CD4-positive, CD25-positive, alpha-beta regulatory T cell (primary cell): Measurements from ENCODE around the gene HOXD13. TPM values are rescaled to one million over a fixed set of nuclear protein-coding genes. Genes with fewer than 3 reads are reported as not detected.
A peak's percentile ranks its signal among the peaks of the same experiment; 100 is the strongest.

Experiments used
- ATAC-seq, 2 donors: fragments of 150-1000 bp; cut with Tn5 transposase; one replicate each; pipeline ENCODE4 v1.10.0; 2021; ENCODE audit warnings: low read depth in 2 of 2, moderate number of reproducible peaks in 2 of 2, moderate library complexity in 1 of 2
- DNase-seq, 3 donors: peaks; one replicate each; pipeline versions ENCODE4 v3.0.0 to v3.0.0-alpha.2; 2012 to 2022; ENCODE audit warnings: mixed read lengths in 1 of 3
- H3K27ac ChIP-seq: one replicate; pipeline ENCODE4 v1.7.0; 2013; ENCODE audit warnings: mild to moderate bottlenecking, low read length; ENCODE audit not compliant: insufficient read depth, poor library complexity, severe bottlenecking
- H3K27me3 ChIP-seq: one replicate; pipeline ENCODE4 v1.7.0; 2013; ENCODE audit warnings: low read length; ENCODE audit not compliant: control insufficient read depth, insufficient read depth
- H3K36me3 ChIP-seq: one replicate; pipeline ENCODE4 v1.7.0; 2013; ENCODE audit warnings: mild to moderate bottlenecking, low read length, moderate library complexity; ENCODE audit not compliant: control insufficient read depth, insufficient read depth
- H3K4me1 ChIP-seq: 2 replicates; pipeline ENCODE4 v1.7.0; 2013; ENCODE audit warnings: mild to moderate bottlenecking, low read length; ENCODE audit not compliant: insufficient read depth, control insufficient read depth, poor library complexity, severe bottlenecking
- H3K4me3 ChIP-seq: one replicate; pipeline ENCODE4 v1.7.0; 2013; ENCODE audit warnings: low read depth, mild to moderate bottlenecking, low read length, moderate library complexity
- H3K9me3 ChIP-seq, 2 experiments: 1 replicate in 1 of 2; 2 replicates in 1 of 2; pipeline ENCODE4 v1.7.0; 2013; ENCODE audit warnings: low read length in 2 of 2, mild to moderate bottlenecking in 1 of 2, moderate library complexity in 1 of 2; ENCODE audit not compliant: control insufficient read depth in 2 of 2
- H3K27ac Mint-ChIP-seq, 3 donors: one replicate each; pipeline ENCODE4 v1.8.0; 2020 to 2022; ENCODE audit warnings: mild to moderate bottlenecking in 3 of 3, mixed read lengths in 3 of 3, moderate library complexity in 2 of 3
- H3K27me3 Mint-ChIP-seq: one replicate; pipeline ENCODE4 v1.8.0; 2022; ENCODE audit warnings: mild to moderate bottlenecking, mixed read lengths
- H3K36me3 Mint-ChIP-seq: one replicate; pipeline ENCODE4 v1.8.0; 2020; ENCODE audit warnings: mixed read lengths
- H3K4me1 Mint-ChIP-seq, 4 donors: one replicate each; pipeline ENCODE4 v1.8.0; 2020 to 2022; ENCODE audit warnings: mixed read lengths in 4 of 4, mild to moderate bottlenecking in 1 of 4
- H3K4me3 Mint-ChIP-seq, 4 donors: one replicate each; pipeline ENCODE4 v1.8.0; 2020 to 2022; ENCODE audit warnings: mild to moderate bottlenecking in 4 of 4, mixed read lengths in 4 of 4, moderate library complexity in 3 of 4
- H3K9me3 Mint-ChIP-seq, 7 donors: one replicate each; pipeline ENCODE4 v1.8.0; 2020 to 2022; ENCODE audit warnings: mixed read lengths in 7 of 7, mild to moderate bottlenecking in 3 of 7, moderate library complexity in 2 of 7
- polyA plus RNA-seq, 4 donors: library from polyadenylated mRNA; unstranded; fragments of 300-500 nt; fragmentation: Illumina TruSeq; gene quantifications; one replicate each; pipeline ENCODE4 v1.2.3, GENCODE V29; 2021
- total RNA-seq: library from RNA; stranded (reverse); gene quantifications from one replicate; pipeline ENCODE4 v1.2.3, GENCODE V29; 2022

Gene HOXD13
- total and polyA plus RNA-seq, 5 donors from 2014 or later = not detected

DNA sequence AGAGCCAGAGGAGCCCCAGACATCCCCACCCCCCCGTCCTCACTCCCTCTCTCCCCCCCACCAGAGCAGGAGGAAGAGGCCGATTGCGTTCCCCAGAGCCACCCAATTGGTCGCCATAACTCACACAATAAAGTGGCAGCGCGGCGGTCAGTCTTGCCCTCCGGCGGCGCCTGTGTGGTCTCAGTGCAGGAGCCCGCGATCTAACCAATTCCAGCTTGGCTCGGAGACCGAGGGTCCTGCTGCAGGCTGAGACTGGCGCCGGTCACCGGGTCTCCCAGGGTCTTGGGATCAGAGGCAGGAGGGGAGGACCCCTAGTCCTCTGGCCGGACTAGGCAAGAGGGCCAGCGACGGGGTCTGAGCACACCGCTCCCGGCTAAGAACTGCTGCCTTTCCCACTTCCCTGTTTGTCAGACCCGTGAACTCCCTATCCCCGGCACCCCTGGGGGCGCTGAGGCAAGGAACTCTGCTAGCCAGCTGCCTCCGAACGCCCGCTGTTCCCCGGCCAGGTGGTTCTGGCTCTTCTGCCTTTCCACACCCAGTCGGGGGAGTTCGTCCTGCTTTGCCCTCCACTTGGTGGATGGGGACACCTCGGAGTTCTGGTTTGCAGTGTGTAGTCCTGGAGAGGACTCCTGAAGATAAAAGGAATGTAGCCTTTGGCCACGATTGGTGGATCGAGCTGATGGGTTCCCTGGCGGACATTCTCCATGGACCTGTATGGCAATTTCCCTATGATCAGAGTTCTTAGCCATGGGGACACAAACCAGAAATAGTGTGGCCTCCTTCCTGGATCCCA, 6.0 kb downstream of the HOXD13 start:
- Histone ChIP-seq H3K9me3 (peaks cover 6 to 21% of the 10 kb centered on the region in 2 experiments), H3K27ac (no peak overlapping the region), H3K4me1 (peaks cover 19% of the 10 kb centered on the region), H3K27me3 (peaks cover 65% of the 10 kb centered on the region), H3K4me3 (no peak overlapping the region), H3K36me3 (no peaks in the 10 kb centered on the region)
- ATAC-seq (no peak), DNase-seq (no peak)
- Mint-ChIP-seq H3K4me1 (peaks cover 10 to 34% (median 25%) of the 10 kb centered on the region in 4 donors), H3K27me3 (peaks cover 97% of the 10 kb centered on the region), H3K36me3 (no peaks in the 10 kb centered on the region), H3K9me3 (peaks cover 0 to 24% (median 2%) of the 10 kb centered on the region in 7 donors), H3K4me3 (peak overlapping the region in 1 of 4 donors; percentile 32), H3K27ac (no peak overlapping the region)

- H3K4me1 Mint-ChIP-seq = peaks cover 6 to 28% (median 20%) of the 10 kb centered on the region in 4 donors
- DNase-seq = no peak
- Histone ChIP-seq H3K9me3 (peaks cover 5 to 19% of the 10 kb centered on the region in 2 experiments), H3K27me3 (peaks cover 60% of the 10 kb centered on the region), H3K4me3 (no peak overlapping the region), H3K4me1 (peaks cover 19% of the 10 kb centered on the region), H3K27ac (no peak overlapping the region), H3K36me3 (no peaks in the 10 kb centered on the region)
- no peak for ATAC-seq
- H3K4me3 Mint-ChIP-seq = peak overlapping the region in 1 of 4 donors; percentile 58
- H3K27me3 Mint-ChIP-seq = peaks cover 97% of the 10 kb centered on the region
- peaks cover 0 to 17% (median 0%) of the 10 kb centered on the region in 7 donors for H3K9me3 Mint-ChIP-seq
- no peaks in the 10 kb centered on the region for H3K36me3 Mint-ChIP-seq
- H3K27ac Mint-ChIP-seq = no peak overlapping the region
These were observed 6.7 kb downstream of the HOXD13 start for GRCh38 chr2:176099159-176099727.

GRCh38 chr2:176099728-176100546, 7.4 kb downstream of the HOXD13 start, which contains the start of gene HOXD12:
HOXD12 (plus strand) TSS chr2:176099795; CDS start chr2:176099802, 7 bp downstream.
- H3K4me3 ChIP-seq = no peak within 1 kb of the TSS
- peaks cover 97% of the 10 kb centered on the region for H3K27me3 Mint-ChIP-seq
- no peak within 1 kb of the TSS for H3K27ac Mint-ChIP-seq
- H3K9me3 Mint-ChIP-seq = peaks cover 0 to 13% (median 0%) of the 10 kb centered on the region in 7 donors
- peaks cover 3 to 15% of the 10 kb centered on the region in 2 experiments for H3K9me3 ChIP-seq
- H3K36me3 Mint-ChIP-seq = no peaks in the 10 kb centered on the region
- ATAC-seq (no peak), DNase-seq (no peak)
- H3K4me3 Mint-ChIP-seq = peak within 1 kb of the TSS in 2 of 4 donors; percentile 13 to 58
- H3K4me1 ChIP-seq = peaks cover 19% of the 10 kb centered on the region
- H3K36me3 ChIP-seq = no peaks in the 10 kb centered on the region
- no peak within 1 kb of the TSS for H3K27ac ChIP-seq
- H3K4me1 Mint-ChIP-seq = peaks cover 6 to 29% (median 20%) of the 10 kb centered on the region in 4 donors
- H3K27me3 ChIP-seq = peaks cover 53% of the 10 kb centered on the region

- peaks cover 46% of the 10 kb centered on the region for H3K27me3 ChIP-seq
- no peaks in the 10 kb centered on the region for H3K36me3 ChIP-seq
- H3K27me3 Mint-ChIP-seq = peaks cover 97% of the 10 kb centered on the region
- no peak overlapping the region for H3K27ac ChIP-seq
- ATAC-seq (no peak), DNase-seq (no peak)
- no peak overlapping the region for H3K27ac Mint-ChIP-seq
- H3K4me1 ChIP-seq = peaks cover 19% of the 10 kb centered on the region
- H3K4me1 Mint-ChIP-seq = peaks cover 6 to 34% (median 20%) of the 10 kb centered on the region in 4 donors
- H3K36me3 Mint-ChIP-seq = no peaks in the 10 kb centered on the region
- H3K9me3 ChIP-seq = peaks cover 2 to 8% of the 10 kb centered on the region in 2 experiments
- H3K9me3 Mint-ChIP-seq = peaks cover 0 to 13% (median 0%) of the 10 kb centered on the region in 7 donors
- peak overlapping the region in 1 of 4 donors; percentile 46 for H3K4me3 Mint-ChIP-seq
- no peak overlapping the region for H3K4me3 ChIP-seq
These were observed 8.1 kb downstream of the HOXD13 start for GRCh38 chr2:176100547-176101140.

- Mint-ChIP-seq H3K27me3 (peaks cover 97% of the 10 kb centered on the region), H3K9me3 (peaks cover 0 to 14% (median 0%) of the 10 kb centered on the region in 7 donors), H3K36me3 (no peaks in the 10 kb centered on the region), H3K4me3 (peak overlapping the region in 1 of 4 donors; percentile 46), H3K27ac (no peak overlapping the region), H3K4me1 (peaks cover 5 to 36% (median 24%) of the 10 kb centered on the region in 4 donors)
- H3K4me3 ChIP-seq = no peak overlapping the region
- ATAC-seq = no peak
- peaks cover 0 to 4% of the 10 kb centered on the region in 2 experiments for H3K9me3 ChIP-seq
- no peaks in the 10 kb centered on the region for H3K36me3 ChIP-seq
- H3K27ac ChIP-seq = no peak overlapping the region
- DNase-seq = no peak
- peaks cover 45% of the 10 kb centered on the region for H3K27me3 ChIP-seq
- H3K4me1 ChIP-seq = peaks cover 17% of the 10 kb centered on the region
These were observed 8.8 kb downstream of the HOXD13 start for GRCh38 chr2:176101216-176101830.

GRCh38 chr2:176101842-176102241, 9.3 kb downstream of the HOXD13 start:
- no peak overlapping the region for H3K27ac ChIP-seq
- no peaks in the 10 kb centered on the region for H3K36me3 Mint-ChIP-seq
- H3K36me3 ChIP-seq = no peaks in the 10 kb centered on the region
- DNase-seq = no peak
- H3K27me3 ChIP-seq = peaks cover 40% of the 10 kb centered on the region
- H3K4me3 Mint-ChIP-seq = peak overlapping the region in 2 of 4 donors; percentile 12 to 76
- H3K9me3 ChIP-seq = no peaks in the 10 kb centered on the region
- H3K4me1 ChIP-seq = peaks cover 16% of the 10 kb centered on the region
- peaks cover 0 to 11% (median 0%) of the 10 kb centered on the region in 7 donors for H3K9me3 Mint-ChIP-seq
- H3K4me1 Mint-ChIP-seq = peaks cover 0 to 33% (median 20%) of the 10 kb centered on the region in 4 donors
- H3K27me3 Mint-ChIP-seq = peaks cover 95% of the 10 kb centered on the region
- no peak for ATAC-seq
- no peak overlapping the region for H3K4me3 ChIP-seq
- H3K27ac Mint-ChIP-seq = no peak overlapping the region
